ENCODE measurements around the gene TNMD. TPM values are rescaled to one million over a fixed set of nuclear protein-coding genes. Genes with fewer than 3 reads are reported as not detected.

Gene TNMD
- polyA plus RNA-seq, 1 of the 3 experiments (the other 2 are of a cell fraction): not detected

DNA sequence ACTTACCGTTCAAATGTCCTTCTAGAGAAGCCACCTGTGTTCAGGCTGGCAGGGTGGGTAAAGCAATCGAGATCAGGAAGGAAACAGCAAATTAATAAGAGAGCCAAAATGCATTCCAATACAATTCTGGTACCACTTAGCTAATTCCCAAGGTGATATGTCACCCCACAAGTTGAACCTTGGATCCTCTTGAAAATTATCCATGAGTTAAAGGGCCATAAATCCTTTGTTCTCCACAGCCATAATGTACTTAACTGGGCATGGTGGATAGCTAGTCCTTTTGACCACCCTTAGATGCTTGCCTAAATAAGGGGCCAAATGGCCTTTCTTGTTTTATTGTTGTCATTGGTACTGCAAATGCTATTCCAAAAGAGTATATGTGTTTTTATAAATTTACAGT lies 2.0 kb downstream of the TNMD start:
- Histone ChIP-seq H3K4me2 (no peak overlapping the region), H4K20me1 (ENCODE audit: insufficient read depth) (no peaks in the 10 kb centered on the region), H3K36me3 (replicated peaks in 1 of 2; ENCODE audit: control insufficient read depth in 1 of 2, insufficient read depth in 2 of 2, low read length in 1 of 2) (no peaks in the 10 kb centered on the region), H3K4me3 (ENCODE audit: low read depth in 2 of 2, low read length in 1 of 2) (no peak overlapping the region), H3K9ac (no peak overlapping the region), H3F3A (replicated peaks; ENCODE audit: insufficient read depth) (no peaks in the 10 kb centered on the region), H2AFZ (ENCODE audit: low read depth) (no peak overlapping the region), H3K4me1 (ENCODE audit: control insufficient read depth in 1 of 2, insufficient read depth in 2 of 2, low read depth in 1 of 2, low read length in 1 of 2) (no peaks in the 10 kb centered on the region), H3K9me3 (no peaks in the 10 kb centered on the region), H3K9me2 (no peaks in the 10 kb centered on the region), H3K27me3 (ENCODE audit: insufficient read depth) (peaks cover 17% of the 10 kb centered on the region; the same call in 1 of the 2 replicates), H3K27ac (ENCODE audit: low read depth in 2 of 2, low read length in 1 of 2) (no peak overlapping the region), H3K79me2 (ENCODE audit: insufficient read depth) (no peaks in the 10 kb centered on the region)
- DNase-seq: no peak
- CTCF ChIA-PET: interaction anchor here (1.0 to 1.3 kb wide), 2 partner anchors 28 to 50 kb away, joined by 3 read pairs; partner anchors contain the start of gene TSPAN6
- TF ChIP-seq POLR2AphosphoS5 (IDR thresholded peaks at IDR 0.05; ENCODE audit: low read depth, low read length) (no peak), NRF1 (IDR thresholded peaks at IDR 0.05; ENCODE audit: low read depth, low read length) (no peak), RFX5 (IDR thresholded peaks at IDR 0.05; ENCODE audit: low read length) (no peak), RAD21 (IDR thresholded peaks at IDR 0.05; ENCODE audit: low read length) (no peak)
- 7% methylated on average over 2 of the region's 2 CpGs for WGBS (ENCODE audit: low lambda C conversion rate)
- POLR2A ChIA-PET: no interaction called here

DNA sequence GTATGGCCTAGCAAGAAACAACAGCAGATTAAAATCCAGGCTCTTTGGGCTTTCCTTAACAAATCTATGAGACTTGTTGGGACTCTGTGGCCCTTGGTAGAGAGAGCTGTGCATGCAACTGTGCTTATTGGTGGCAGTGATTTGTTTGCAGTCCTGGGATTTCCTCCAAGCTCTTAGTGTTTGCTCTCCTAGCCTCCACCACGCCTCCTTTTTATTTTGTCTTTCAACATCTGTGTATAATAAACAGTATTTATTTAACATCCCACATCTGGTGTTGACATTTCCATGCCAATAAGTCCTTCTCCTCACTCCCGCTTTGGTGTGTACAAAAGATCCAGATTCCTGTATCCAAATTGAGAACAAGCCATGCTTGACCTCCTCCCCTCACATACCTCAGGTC lies 3.1 kb downstream of the TNMD start:
- H3K9me2 ChIP-seq: no peaks in the 10 kb centered on the region
- H3K27ac ChIP-seq (ENCODE audit: low read depth in 2 of 2, low read length in 1 of 2): no peak overlapping the region
- ChIA-PET CTCF (no interaction called here), POLR2A (no interaction called here)
- H3K4me2 ChIP-seq: no peak overlapping the region
- TF ChIP-seq EZH2phosphoT487 (IDR thresholded peaks at IDR 0.05; ENCODE audit: borderline replicate concordance, low read depth) (no peak), TAF1 (IDR thresholded peaks at IDR 0.05; ENCODE audit: borderline replicate concordance, low read depth, low read length) (no peak), NRF1 (IDR thresholded peaks at IDR 0.05; ENCODE audit: low read depth, low read length) (no peak), FOXM1 (IDR thresholded peaks at IDR 0.05; ENCODE audit: low read depth) (no peak), NFIC (IDR thresholded peaks at IDR 0.05; ENCODE audit: borderline replicate concordance) (no peak), ELF1 (IDR thresholded peaks at IDR 0.05) (no peak), YY1 (IDR thresholded peaks at IDR 0.05; ENCODE audit: low read depth) (no peak), RAD21 (IDR thresholded peaks at IDR 0.05; ENCODE audit: low read length) (no peak), FOSL2 (IDR thresholded peaks at IDR 0.05; ENCODE audit: borderline replicate concordance, low read depth) (no peak), TEAD4 (IDR thresholded peaks at IDR 0.05; ENCODE audit: borderline replicate concordance, insufficient read depth) (no peak), JUND (IDR thresholded peaks at IDR 0.05) (no peak), SMC3 (IDR thresholded peaks at IDR 0.05; ENCODE audit: low read depth, low read length) (no peak), TCF12 (IDR thresholded peaks at IDR 0.05) (no peak)
- TF ChIP-seq, protein P1, sequence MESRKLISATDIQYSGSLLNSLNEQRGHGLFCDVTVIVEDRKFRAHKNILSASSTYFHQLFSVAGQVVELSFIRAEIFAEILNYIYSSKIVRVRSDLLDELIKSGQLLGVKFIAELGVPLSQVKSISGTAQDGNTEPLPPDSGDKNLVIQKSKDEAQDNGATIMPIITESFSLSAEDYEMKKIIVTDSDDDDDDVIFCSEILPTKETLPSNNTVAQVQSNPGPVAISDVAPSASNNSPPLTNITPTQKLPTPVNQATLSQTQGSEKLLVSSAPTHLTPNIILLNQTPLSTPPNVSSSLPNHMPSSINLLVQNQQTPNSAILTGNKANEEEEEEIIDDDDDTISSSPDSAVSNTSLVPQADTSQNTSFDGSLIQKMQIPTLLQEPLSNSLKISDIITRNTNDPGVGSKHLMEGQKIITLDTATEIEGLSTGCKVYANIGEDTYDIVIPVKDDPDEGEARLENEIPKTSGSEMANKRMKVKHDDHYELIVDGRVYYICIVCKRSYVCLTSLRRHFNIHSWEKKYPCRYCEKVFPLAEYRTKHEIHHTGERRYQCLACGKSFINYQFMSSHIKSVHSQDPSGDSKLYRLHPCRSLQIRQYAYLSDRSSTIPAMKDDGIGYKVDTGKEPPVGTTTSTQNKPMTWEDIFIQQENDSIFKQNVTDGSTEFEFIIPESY (IDR thresholded peaks at IDR 0.05; ENCODE audit: borderline replicate concordance, low read depth): no peak
- no peaks in the 10 kb centered on the region for H3F3A ChIP-seq (replicated peaks; ENCODE audit: insufficient read depth)
- H3K9me3 ChIP-seq: no peaks in the 10 kb centered on the region
- peaks cover 17% of the 10 kb centered on the region; the same call in 1 of the 2 replicates for H3K27me3 ChIP-seq (ENCODE audit: insufficient read depth)
- H3K9ac ChIP-seq: no peak overlapping the region
- no peak overlapping the region for H3K4me3 ChIP-seq (ENCODE audit: low read depth in 2 of 2, low read length in 1 of 2)
- H3K4me1 ChIP-seq (ENCODE audit: control insufficient read depth in 1 of 2, insufficient read depth in 2 of 2, low read depth in 1 of 2, low read length in 1 of 2): no peaks in the 10 kb centered on the region
- DNase-seq: no peak
- no peaks in the 10 kb centered on the region for H3K79me2 ChIP-seq (ENCODE audit: insufficient read depth)
- H3K36me3 ChIP-seq (replicated peaks in 1 of 2; ENCODE audit: control insufficient read depth in 1 of 2, insufficient read depth in 2 of 2, low read length in 1 of 2): no peaks in the 10 kb centered on the region
- 0% methylated on average over 2 of the region's 2 CpGs for WGBS (ENCODE audit: low lambda C conversion rate)
- no peak overlapping the region for H2AFZ ChIP-seq (ENCODE audit: low read depth)
- no peaks in the 10 kb centered on the region for H4K20me1 ChIP-seq (ENCODE audit: insufficient read depth)
